Neural cell (in vitro differentiated cells): ENCODE data around the gene SLC25A23. TPM values are rescaled to one million over a fixed set of nuclear protein-coding genes. Genes with fewer than 3 reads are reported as not detected.

Experiments used
- H2AFZ ChIP-seq: fragments of 200-600, 300-800 bp; sonication (generic), shearing (Covaris generic); 2 replicates; pipeline ENCODE4 v1.6.0; 2014; ENCODE audit warnings: low read depth, mild to moderate bottlenecking, antibody characterized with exemption, low read length, moderate library complexity
- H3F3A ChIP-seq: fragments of 200-600 bp; shearing (Covaris generic); 2 replicates; pipeline ENCODE4 v1.6.1; 2016; ENCODE audit warnings: mild to moderate bottlenecking, moderate library complexity, mixed read lengths, antibody characterized with exemption, low read length; ENCODE audit not compliant: insufficient read depth, poor library complexity, severe bottlenecking
- H3K27ac ChIP-seq: fragments of 200-600, 300-800 bp; sonication (generic), shearing (Covaris generic); 2 replicates; pipeline ENCODE4 v1.5.1; 2014; ENCODE audit warnings: mild to moderate bottlenecking, low read length, moderate library complexity
- H3K27me3 ChIP-seq: fragments of 300-800, 200-600 bp; sonication (generic), shearing (Covaris generic); 2 replicates; pipeline ENCODE4 v1.6.0; 2014; ENCODE audit warnings: mild to moderate bottlenecking, low read depth, low read length, moderate library complexity; ENCODE audit not compliant: insufficient read depth
- H3K36me3 ChIP-seq: fragments of 300-800, 200-600 bp; sonication (generic), shearing (Covaris generic); 2 replicates; pipeline ENCODE4 v1.5.1; 2014; ENCODE audit warnings: mild to moderate bottlenecking, antibody characterized with exemption, low read length, moderate library complexity; ENCODE audit not compliant: insufficient read depth
- H3K4me2 ChIP-seq: fragments of 300-800, 200-600 bp; sonication (generic), shearing (Covaris generic); 2 replicates; pipeline ENCODE4 v1.6.0; 2014; ENCODE audit warnings: mild to moderate bottlenecking, low read length
- H3K4me3 ChIP-seq: fragments of 300-800, 200-600 bp; sonication (generic), shearing (Covaris generic); 2 replicates; pipeline ENCODE4 v1.5.1; 2014; ENCODE audit warnings: mild to moderate bottlenecking, low read length, moderate library complexity
- H3K79me2 ChIP-seq: fragments of 200-600 bp; shearing (Covaris generic); replicated peaks from 2 replicates; pipeline ENCODE4 v1.6.0; 2014; ENCODE audit warnings: mild to moderate bottlenecking, low read length, moderate library complexity; ENCODE audit not compliant: insufficient read depth
- H3K9ac ChIP-seq: fragments of 300-800, 200-600 bp; sonication (generic), shearing (Covaris generic); 2 replicates; pipeline ENCODE4 v1.6.1; 2016; ENCODE audit warnings: mild to moderate bottlenecking, low read length, mixed read lengths
- H3K9me2 ChIP-seq: fragments of 200-600 bp; shearing (Covaris generic); 2 replicates; pipeline ENCODE4 v1.6.1; 2016; ENCODE audit warnings: mild to moderate bottlenecking, low read length, mixed read lengths; ENCODE audit not compliant: insufficient read depth
- H3K9me3 ChIP-seq: fragments of 200-600, 300-800 bp; sonication (generic), shearing (Covaris generic); 2 replicates; pipeline ENCODE4 v1.6.1; 2016; ENCODE audit warnings: mild to moderate bottlenecking, mixed run types, low read length, moderate library complexity, mixed read lengths
- H4K20me1 ChIP-seq: fragments of 200-600 bp; shearing (Covaris generic); 2 replicates; pipeline ENCODE4 v1.6.1; 2016; ENCODE audit warnings: mild to moderate bottlenecking, mixed run types; ENCODE audit not compliant: insufficient read depth
- EP300 ChIP-seq: fragments of 450-650 bp; conservative IDR thresholded peaks from 2 replicates; pipeline ENCODE4 v1.6.1; 2014; ENCODE audit warnings: antibody characterized with exemption, mild to moderate bottlenecking, moderate library complexity; ENCODE audit not compliant: poor library complexity, severe bottlenecking
- EZH2 ChIP-seq: fragments of 200-600, 300-800 bp; shearing (Covaris generic), sonication (generic); IDR thresholded peaks from 2 replicates; pipeline ENCODE4 v1.6.1; 2014; ENCODE audit warnings: antibody characterized with exemption, low read length, borderline replicate concordance, mild to moderate bottlenecking; ENCODE audit not compliant: insufficient read depth, poor library complexity, severe bottlenecking
- MXI1 ChIP-seq: fragments of 450-650 bp; conservative IDR thresholded peaks from 2 replicates; pipeline ENCODE4 v1.6.1; 2014; ENCODE audit warnings: antibody characterized with exemption, mild to moderate bottlenecking; ENCODE audit not compliant: poor library complexity, severe bottlenecking
- POLR2AphosphoS5 ChIP-seq: IDR thresholded peaks from 2 replicates; pipeline ENCODE4 v1.6.1; 2012
- RAD21 ChIP-seq: fragments of 450-650 bp; conservative IDR thresholded peaks from 2 replicates; pipeline ENCODE4 v1.6.1; 2014; ENCODE audit warnings: antibody characterized with exemption, mild to moderate bottlenecking, moderate library complexity
- SMC3 ChIP-seq: fragments of 450-650 bp; conservative IDR thresholded peaks from 2 replicates; pipeline ENCODE4 v1.6.1; 2014; ENCODE audit warnings: antibody characterized with exemption, mild to moderate bottlenecking, moderate library complexity; ENCODE audit not compliant: poor library complexity
- TAF1 ChIP-seq: IDR thresholded peaks from 2 replicates; pipeline ENCODE4 v1.6.1; 2012; ENCODE audit warnings: low read depth
- polyA plus RNA-seq: library from polyadenylated mRNA; depleted of rRNA; stranded (reverse); fragments of >200 nt; gene quantifications from 2 replicates; pipeline ENCODE4 v1.2.3, GENCODE V29; 2014
- TF ChIP-seq, protein P1 (sequence below): IDR thresholded peaks from 2 replicates; pipeline ENCODE4 v1.6.1; 2012; ENCODE audit warnings: borderline replicate concordance
- TF ChIP-seq, protein P2 (sequence below): fragments of 450-650 bp; IDR thresholded peaks from 2 replicates; pipeline ENCODE4 v1.5.1; 2014; ENCODE audit warnings: antibody characterized with exemption, mild to moderate bottlenecking, moderate library complexity; ENCODE audit not compliant: poor library complexity, severe bottlenecking

The SLC25A23 gene
- polyA plus RNA-seq, 1 donor from 2014 or later = 36.3 TPM

DNA sequence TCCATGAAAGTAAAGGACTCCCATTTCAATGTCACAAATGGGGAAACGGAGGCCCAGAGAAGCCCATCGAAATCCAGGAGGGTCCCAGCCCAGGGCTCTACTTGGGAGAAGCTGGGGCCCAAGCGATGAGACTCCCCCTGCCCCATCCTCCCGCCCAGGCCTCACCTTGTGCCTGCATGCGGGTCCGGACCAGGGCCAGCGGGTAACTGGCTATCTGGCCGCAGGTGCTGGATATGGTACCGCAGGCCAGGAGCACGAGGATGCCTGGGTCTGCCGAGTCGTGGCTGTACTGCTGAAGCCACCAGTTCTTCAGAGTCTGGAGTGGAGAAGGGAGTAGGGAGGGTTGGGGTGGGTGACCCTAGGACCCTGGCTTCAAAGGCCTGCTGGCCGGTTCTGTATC is 15.6 kb downstream of the SLC25A23 start:
- Histone ChIP-seq H3K4me3 (no peak overlapping the region), H3K36me3 (no peaks in the 10 kb centered on the region), H3K9me2 (no peaks in the 10 kb centered on the region), H3K4me2 (no peak overlapping the region), H3K79me2 (no peaks in the 10 kb centered on the region), H4K20me1 (no peaks in the 10 kb centered on the region), H3K27ac (no peak overlapping the region), H2AFZ (no peak overlapping the region), H3F3A (no peaks in the 10 kb centered on the region), H3K9ac (no peak overlapping the region), H3K27me3 (no peaks in the 10 kb centered on the region), H3K9me3 (no peaks in the 10 kb centered on the region)
- TF ChIP-seq RAD21 (no peak), MXI1 (no peak), EZH2 (no peak), EP300 (no peak), SMC3 (no peak), TAF1 (no peak), POLR2AphosphoS5 (no peak)
- TF ChIP-seq, protein P1, sequence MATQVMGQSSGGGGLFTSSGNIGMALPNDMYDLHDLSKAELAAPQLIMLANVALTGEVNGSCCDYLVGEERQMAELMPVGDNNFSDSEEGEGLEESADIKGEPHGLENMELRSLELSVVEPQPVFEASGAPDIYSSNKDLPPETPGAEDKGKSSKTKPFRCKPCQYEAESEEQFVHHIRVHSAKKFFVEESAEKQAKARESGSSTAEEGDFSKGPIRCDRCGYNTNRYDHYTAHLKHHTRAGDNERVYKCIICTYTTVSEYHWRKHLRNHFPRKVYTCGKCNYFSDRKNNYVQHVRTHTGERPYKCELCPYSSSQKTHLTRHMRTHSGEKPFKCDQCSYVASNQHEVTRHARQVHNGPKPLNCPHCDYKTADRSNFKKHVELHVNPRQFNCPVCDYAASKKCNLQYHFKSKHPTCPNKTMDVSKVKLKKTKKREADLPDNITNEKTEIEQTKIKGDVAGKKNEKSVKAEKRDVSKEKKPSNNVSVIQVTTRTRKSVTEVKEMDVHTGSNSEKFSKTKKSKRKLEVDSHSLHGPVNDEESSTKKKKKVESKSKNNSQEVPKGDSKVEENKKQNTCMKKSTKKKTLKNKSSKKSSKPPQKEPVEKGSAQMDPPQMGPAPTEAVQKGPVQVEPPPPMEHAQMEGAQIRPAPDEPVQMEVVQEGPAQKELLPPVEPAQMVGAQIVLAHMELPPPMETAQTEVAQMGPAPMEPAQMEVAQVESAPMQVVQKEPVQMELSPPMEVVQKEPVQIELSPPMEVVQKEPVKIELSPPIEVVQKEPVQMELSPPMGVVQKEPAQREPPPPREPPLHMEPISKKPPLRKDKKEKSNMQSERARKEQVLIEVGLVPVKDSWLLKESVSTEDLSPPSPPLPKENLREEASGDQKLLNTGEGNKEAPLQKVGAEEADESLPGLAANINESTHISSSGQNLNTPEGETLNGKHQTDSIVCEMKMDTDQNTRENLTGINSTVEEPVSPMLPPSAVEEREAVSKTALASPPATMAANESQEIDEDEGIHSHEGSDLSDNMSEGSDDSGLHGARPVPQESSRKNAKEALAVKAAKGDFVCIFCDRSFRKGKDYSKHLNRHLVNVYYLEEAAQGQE = no peak
- TF ChIP-seq, protein P2, sequence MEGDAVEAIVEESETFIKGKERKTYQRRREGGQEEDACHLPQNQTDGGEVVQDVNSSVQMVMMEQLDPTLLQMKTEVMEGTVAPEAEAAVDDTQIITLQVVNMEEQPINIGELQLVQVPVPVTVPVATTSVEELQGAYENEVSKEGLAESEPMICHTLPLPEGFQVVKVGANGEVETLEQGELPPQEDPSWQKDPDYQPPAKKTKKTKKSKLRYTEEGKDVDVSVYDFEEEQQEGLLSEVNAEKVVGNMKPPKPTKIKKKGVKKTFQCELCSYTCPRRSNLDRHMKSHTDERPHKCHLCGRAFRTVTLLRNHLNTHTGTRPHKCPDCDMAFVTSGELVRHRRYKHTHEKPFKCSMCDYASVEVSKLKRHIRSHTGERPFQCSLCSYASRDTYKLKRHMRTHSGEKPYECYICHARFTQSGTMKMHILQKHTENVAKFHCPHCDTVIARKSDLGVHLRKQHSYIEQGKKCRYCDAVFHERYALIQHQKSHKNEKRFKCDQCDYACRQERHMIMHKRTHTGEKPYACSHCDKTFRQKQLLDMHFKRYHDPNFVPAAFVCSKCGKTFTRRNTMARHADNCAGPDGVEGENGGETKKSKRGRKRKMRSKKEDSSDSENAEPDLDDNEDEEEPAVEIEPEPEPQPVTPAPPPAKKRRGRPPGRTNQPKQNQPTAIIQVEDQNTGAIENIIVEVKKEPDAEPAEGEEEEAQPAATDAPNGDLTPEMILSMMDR = no peak

DNA sequence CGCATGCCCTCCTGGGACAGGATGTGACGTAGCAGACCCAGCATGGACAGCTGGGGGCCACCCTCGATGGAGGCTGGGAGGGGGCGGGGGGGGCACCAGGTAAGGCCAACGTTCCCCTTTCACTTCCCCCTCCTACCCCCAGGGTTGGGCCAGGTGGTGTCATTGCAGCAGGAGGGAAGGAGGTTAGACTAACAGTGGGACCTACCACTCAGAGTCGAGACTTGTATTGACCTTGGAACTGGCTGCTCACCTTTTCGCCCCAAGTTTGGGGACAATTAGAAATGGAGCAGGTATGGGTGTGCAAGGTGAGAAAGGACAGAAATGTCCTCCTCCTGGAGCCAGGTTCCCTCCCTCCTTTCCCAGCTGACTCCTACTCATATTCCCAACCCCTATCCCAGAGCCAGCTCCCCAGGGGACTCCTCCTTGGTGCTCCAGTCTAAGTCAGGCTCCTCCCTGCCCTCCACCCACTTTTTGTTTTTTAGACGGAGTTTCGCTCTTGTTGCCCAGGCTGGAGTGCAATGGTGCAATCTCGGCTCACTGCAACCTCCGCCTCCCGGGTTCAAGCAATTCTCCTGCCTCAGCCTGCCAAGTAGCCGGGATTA is 17.4 kb downstream of the SLC25A23 start:
- Histone ChIP-seq H3K9ac (no peak overlapping the region), H3K79me2 (no peaks in the 10 kb centered on the region), H4K20me1 (no peaks in the 10 kb centered on the region), H3K9me3 (no peaks in the 10 kb centered on the region), H3K27ac (no peak overlapping the region), H3K36me3 (no peaks in the 10 kb centered on the region), H2AFZ (no peak overlapping the region), H3F3A (no peaks in the 10 kb centered on the region), H3K4me3 (no peak overlapping the region), H3K27me3 (no peaks in the 10 kb centered on the region), H3K4me2 (no peak overlapping the region), H3K9me2 (no peaks in the 10 kb centered on the region)
- no peak for TF ChIP-seq MXI1
- TF ChIP-seq SMC3 = no peak
- no peak for TF ChIP-seq RAD21
- no peak for TF ChIP-seq EP300
